Transverse colon (tissue), 4 donors: ENCODE data around the gene SYS1.

Source experiments
- CTCF ChIP-seq, 5 experiments: fragments of 200-600 bp in 3 of 5; fragments of 450-650 bp in 2 of 5; sonication (generic) in 3 of 5; IDR thresholded peaks; 1 replicate in 2 of 5; 2 replicates in 3 of 5; pipeline ENCODE4 v1.5.1; 2016 to 2017; ENCODE audit warnings: antibody characterized with exemption in 5 of 5, inconsistent platforms in 3 of 5, mild to moderate bottlenecking in 2 of 5, moderate library complexity in 1 of 5
- EP300 ChIP-seq: sonication (generic); formaldehyde crosslinking; IDR thresholded peaks from one replicate; pipeline ENCODE4 v1.6.1; 2017; ENCODE audit warnings: antibody characterized with exemption, low read depth
- POLR2A ChIP-seq: fragments of 450-650 bp; IDR thresholded peaks from one replicate; pipeline ENCODE4 v1.6.1; 2016; ENCODE audit warnings: antibody characterized with exemption, mild to moderate bottlenecking, moderate library complexity
- POLR2AphosphoS5 ChIP-seq, 3 donors: sonication (generic); formaldehyde crosslinking; IDR thresholded peaks; one replicate each; pipeline ENCODE4 v1.6.1; 2016; ENCODE audit warnings: antibody characterized with exemption in 3 of 3

- no peak for TF ChIP-seq POLR2AphosphoS5 (IDR thresholded peaks at IDR 0.05)
- no peak for TF ChIP-seq CTCF (IDR thresholded peaks at IDR 0.05)
- no peak for TF ChIP-seq POLR2A
- TF ChIP-seq EP300: no peak
Observed at GRCh38 chr20:45338121-45339030, 24.6 kb upstream of the SYS1 start.
